Activated naive CD8-positive, alpha-beta T cell treated with anti-CD3 and anti-CD28 coated beads, Interleukin-2, amount 10 ng/mL, durations not matched to agents 7 days and 5 days (primary cell): ENCODE results near the gene BFSP2. TPM values are rescaled to one million over a fixed set of nuclear protein-coding genes. Genes with fewer than 3 reads are reported as not detected.

Source experiments
- ATAC-seq: fragments of 150-1000 bp; cut with Tn5 transposase; one replicate; pipeline ENCODE4 v1.10.0; 2021; ENCODE audit warnings: low read depth, moderate library complexity
- POLR2A ChIA-PET: fragments of 350-600 bp; sonication (Branson Sonifier 250); formaldehyde crosslinking; loops from one replicate; lab custom pipeline; 2021; ENCODE audit warnings: antibody characterized with exemption; lab: Charles Lee
- DNase-seq: peaks from one replicate; pipeline ENCODE4 v3.0.0; 2021
- H3K27ac Mint-ChIP-seq: one replicate; pipeline ENCODE4 v1.8.0; 2022; ENCODE audit warnings: mild to moderate bottlenecking, mixed read lengths
- H3K27me3 Mint-ChIP-seq: one replicate; pipeline ENCODE4 v1.8.0; 2022; ENCODE audit warnings: mild to moderate bottlenecking, moderate library complexity, mixed read lengths
- H3K36me3 Mint-ChIP-seq: one replicate; pipeline ENCODE4 v1.8.0; 2021; ENCODE audit warnings: mild to moderate bottlenecking, mixed read lengths
- H3K4me1 Mint-ChIP-seq: one replicate; pipeline ENCODE4 v1.8.0; 2021; ENCODE audit warnings: mixed read lengths
- H3K4me3 Mint-ChIP-seq: one replicate; pipeline ENCODE4 v1.8.0; 2022; ENCODE audit warnings: mild to moderate bottlenecking, moderate library complexity, mixed read lengths
- H3K9me3 Mint-ChIP-seq: one replicate; pipeline ENCODE4 v1.8.0; 2021; ENCODE audit warnings: mixed read lengths
- total RNA-seq, 2 experiments: library from RNA; stranded (reverse); gene quantifications; one replicate each; pipeline ENCODE4 v1.2.3, GENCODE V29; 2021

The BFSP2 gene
- total RNA-seq, 2 experiments from 2014 or later: not detected

- no peaks in the 10 kb centered on the region for H3K4me1 Mint-ChIP-seq
- no peak for DNase-seq
- no peak overlapping the region for H3K27ac Mint-ChIP-seq
- H3K9me3 Mint-ChIP-seq: no peaks in the 10 kb centered on the region
- no peaks in the 10 kb centered on the region for H3K36me3 Mint-ChIP-seq
- POLR2A ChIA-PET: no interaction called here
- no peak overlapping the region for H3K4me3 Mint-ChIP-seq
- no peaks in the 10 kb centered on the region for H3K27me3 Mint-ChIP-seq
- ATAC-seq: no peak
Observed at GRCh38 chr3:133374708-133375402, 25.0 kb upstream of the BFSP2 start.

- ATAC-seq: no peak
- H3K4me1 Mint-ChIP-seq: no peaks in the 10 kb centered on the region
- H3K27ac Mint-ChIP-seq: no peak overlapping the region
- POLR2A ChIA-PET: no interaction called here
- no peaks in the 10 kb centered on the region for H3K36me3 Mint-ChIP-seq
- H3K9me3 Mint-ChIP-seq: no peaks in the 10 kb centered on the region
- H3K4me3 Mint-ChIP-seq: no peak overlapping the region
- DNase-seq: no peak
- H3K27me3 Mint-ChIP-seq: no peaks in the 10 kb centered on the region
Observed at GRCh38 chr3:133375403-133375745, 24.5 kb upstream of the BFSP2 start.

GRCh38 chr3:133376810-133377209 is 23.0 kb upstream of the BFSP2 start:
- no peak overlapping the region for H3K4me3 Mint-ChIP-seq
- POLR2A ChIA-PET: no interaction called here
- no peak overlapping the region for H3K27ac Mint-ChIP-seq
- H3K4me1 Mint-ChIP-seq: no peaks in the 10 kb centered on the region
- no peaks in the 10 kb centered on the region for H3K9me3 Mint-ChIP-seq
- H3K36me3 Mint-ChIP-seq: no peaks in the 10 kb centered on the region
- DNase-seq (no peak), ATAC-seq (no peak)
- H3K27me3 Mint-ChIP-seq: no peaks in the 10 kb centered on the region

GRCh38 chr3:133377396-133377795 is 22.5 kb upstream of the BFSP2 start:
- H3K27me3 Mint-ChIP-seq: no peaks in the 10 kb centered on the region

GRCh38 chr3:133379926-133380325 is 19.9 kb upstream of the BFSP2 start:
- Mint-ChIP-seq H3K4me3 (no peak overlapping the region), H3K27me3 (no peaks in the 10 kb centered on the region), H3K4me1 (no peaks in the 10 kb centered on the region), H3K36me3 (no peaks in the 10 kb centered on the region), H3K27ac (no peak overlapping the region), H3K9me3 (no peaks in the 10 kb centered on the region)
- no peak for DNase-seq
- no peak for ATAC-seq
- POLR2A ChIA-PET: no interaction called here

More at GRCh38 chr3:133377396-133377795, 22.5 kb upstream of the BFSP2 start:
- ATAC-seq: no peak
- Mint-ChIP-seq H3K4me1 (no peaks in the 10 kb centered on the region), H3K36me3 (no peaks in the 10 kb centered on the region), H3K9me3 (no peaks in the 10 kb centered on the region), H3K27ac (no peak overlapping the region), H3K4me3 (no peak overlapping the region)
- POLR2A ChIA-PET: no interaction called here
- no peak for DNase-seq

GRCh38 chr3:133380481-133381225 is 19.2 kb upstream of the BFSP2 start:
- no peaks in the 10 kb centered on the region for H3K9me3 Mint-ChIP-seq
- no peak overlapping the region for H3K27ac Mint-ChIP-seq
- H3K27me3 Mint-ChIP-seq: peaks cover under 1% of the 10 kb centered on the region
- POLR2A ChIA-PET: no interaction called here
- DNase-seq: no peak
- H3K4me1 Mint-ChIP-seq: no peaks in the 10 kb centered on the region
- no peak overlapping the region for H3K4me3 Mint-ChIP-seq
- H3K36me3 Mint-ChIP-seq: no peaks in the 10 kb centered on the region
- no peak for ATAC-seq

GRCh38 chr3:133381346-133382109 is 18.3 kb upstream of the BFSP2 start:
- ATAC-seq (no peak), DNase-seq (no peak)
- Mint-ChIP-seq H3K9me3 (no peaks in the 10 kb centered on the region), H3K27ac (no peak overlapping the region), H3K4me3 (no peak overlapping the region), H3K4me1 (no peaks in the 10 kb centered on the region), H3K36me3 (no peaks in the 10 kb centered on the region), H3K27me3 (peaks cover 3% of the 10 kb centered on the region)
- POLR2A ChIA-PET: no interaction called here

- no peak for DNase-seq
- no peaks in the 10 kb centered on the region for H3K9me3 Mint-ChIP-seq
- H3K27me3 Mint-ChIP-seq: peaks cover 3% of the 10 kb centered on the region
- H3K4me1 Mint-ChIP-seq: no peaks in the 10 kb centered on the region
- H3K36me3 Mint-ChIP-seq: no peaks in the 10 kb centered on the region
- no peak overlapping the region for H3K27ac Mint-ChIP-seq
- ATAC-seq: no peak
- H3K4me3 Mint-ChIP-seq: no peak overlapping the region
- POLR2A ChIA-PET: no interaction called here
Observed at GRCh38 chr3:133383175-133383574, 16.7 kb upstream of the BFSP2 start.

GRCh38 chr3:133383741-133384140 is 16.1 kb upstream of the BFSP2 start:
- POLR2A ChIA-PET: no interaction called here
- ATAC-seq (no peak), DNase-seq (no peak)
- H3K27me3 Mint-ChIP-seq: peaks cover 3% of the 10 kb centered on the region
- no peaks in the 10 kb centered on the region for H3K36me3 Mint-ChIP-seq
- no peaks in the 10 kb centered on the region for H3K9me3 Mint-ChIP-seq
- no peaks in the 10 kb centered on the region for H3K4me1 Mint-ChIP-seq
- H3K27ac Mint-ChIP-seq: no peak overlapping the region
- H3K4me3 Mint-ChIP-seq: no peak overlapping the region

GRCh38 chr3:133384331-133385027 is 15.4 kb upstream of the BFSP2 start:
- Mint-ChIP-seq H3K4me3 (no peak overlapping the region), H3K9me3 (no peaks in the 10 kb centered on the region), H3K4me1 (no peaks in the 10 kb centered on the region), H3K27ac (no peak overlapping the region), H3K27me3 (peaks cover 3% of the 10 kb centered on the region), H3K36me3 (no peaks in the 10 kb centered on the region)
- DNase-seq (peak; percentile 51), ATAC-seq (peak; percentile 89)
- POLR2A ChIA-PET: no interaction called here

GRCh38 chr3:133386876-133387275 is 13.0 kb upstream of the BFSP2 start:
- H3K27ac Mint-ChIP-seq: no peak overlapping the region
- no peak for ATAC-seq
- no peak for DNase-seq
- no peaks in the 10 kb centered on the region for H3K9me3 Mint-ChIP-seq
- no peaks in the 10 kb centered on the region for H3K36me3 Mint-ChIP-seq
- POLR2A ChIA-PET: no interaction called here
- H3K4me1 Mint-ChIP-seq: no peaks in the 10 kb centered on the region
- no peak overlapping the region for H3K4me3 Mint-ChIP-seq
- peaks cover 3% of the 10 kb centered on the region for H3K27me3 Mint-ChIP-seq

- no peaks in the 10 kb centered on the region for H3K4me1 Mint-ChIP-seq
- no peaks in the 10 kb centered on the region for H3K36me3 Mint-ChIP-seq
- no peaks in the 10 kb centered on the region for H3K9me3 Mint-ChIP-seq
- H3K4me3 Mint-ChIP-seq: no peak overlapping the region
- no peak for ATAC-seq
- no peak overlapping the region for H3K27ac Mint-ChIP-seq
- POLR2A ChIA-PET: no interaction called here
- peaks cover 3% of the 10 kb centered on the region for H3K27me3 Mint-ChIP-seq
- no peak for DNase-seq
Observed at GRCh38 chr3:133387341-133387740, 12.5 kb upstream of the BFSP2 start.

GRCh38 chr3:133388696-133389395 is 11.0 kb upstream of the BFSP2 start:
- POLR2A ChIA-PET: no interaction called here
- H3K27ac Mint-ChIP-seq: no peak overlapping the region
- peaks cover 3% of the 10 kb centered on the region for H3K27me3 Mint-ChIP-seq
- no peak for ATAC-seq
- H3K9me3 Mint-ChIP-seq: no peaks in the 10 kb centered on the region
- DNase-seq: no peak
- H3K4me1 Mint-ChIP-seq: peaks cover 6% of the 10 kb centered on the region
- H3K36me3 Mint-ChIP-seq: no peaks in the 10 kb centered on the region
- H3K4me3 Mint-ChIP-seq: no peak overlapping the region
